H9 (cell line): ENCODE data around the gene ANO10. TPM values are rescaled to one million over a fixed set of nuclear protein-coding genes. Genes with fewer than 3 reads are reported as not detected.

Experiments
- DNase-seq: peaks from one replicate; pipeline ENCODE4 v3.0.0-alpha.2; 2017
- H2AFZ ChIP-seq: one replicate; pipeline ENCODE4 v1.6.1; 2013; ENCODE audit warnings: mild to moderate bottlenecking, low read length, control low read depth, moderate library complexity
- H2AK5ac ChIP-seq: 2 replicates; pipeline ENCODE4 v1.6.1; 2013; ENCODE audit warnings: low read length, control low read depth, mixed read lengths; ENCODE audit not compliant: insufficient read length
- H2BK120ac ChIP-seq: one replicate; pipeline ENCODE4 v1.6.1; 2013; ENCODE audit warnings: low read depth, mild to moderate bottlenecking, low read length, control low read depth, inconsistent platforms; ENCODE audit not compliant: poor library complexity, severe bottlenecking
- H2BK12ac ChIP-seq: 2 replicates; pipeline ENCODE4 v1.6.1; 2013; ENCODE audit warnings: low read length, control low read depth, mixed read lengths, low read depth; ENCODE audit not compliant: insufficient read length
- H2BK15ac ChIP-seq: 2 replicates; pipeline ENCODE4 v1.6.1; 2013; ENCODE audit warnings: low read depth, low read length, control low read depth
- H2BK20ac ChIP-seq: one replicate; pipeline ENCODE4 v1.6.1; 2013; ENCODE audit warnings: low read depth, mild to moderate bottlenecking, low read length, control low read depth, inconsistent platforms; ENCODE audit not compliant: poor library complexity, severe bottlenecking
- H2BK5ac ChIP-seq: 2 replicates; pipeline ENCODE4 v1.6.1; 2013; ENCODE audit warnings: low read length, control low read depth, mixed read lengths; ENCODE audit not compliant: insufficient read length
- H3K14ac ChIP-seq: 2 replicates; pipeline ENCODE4 v1.6.1; 2013; ENCODE audit warnings: low read length, control low read depth; ENCODE audit not compliant: insufficient read depth
- H3K18ac ChIP-seq: 2 replicates; pipeline ENCODE4 v1.6.1; 2013; ENCODE audit warnings: low read depth, mild to moderate bottlenecking, mixed read lengths, low read length, control low read depth; ENCODE audit not compliant: insufficient read length
- H3K23ac ChIP-seq: 2 replicates; pipeline ENCODE4 v1.6.1; 2013; ENCODE audit warnings: low read length, control low read depth, mixed read lengths, low read depth; ENCODE audit not compliant: insufficient read length
- H3K23me2 ChIP-seq: 2 replicates; pipeline ENCODE4 v1.6.1; 2013; ENCODE audit warnings: low read depth, mild to moderate bottlenecking, mixed read lengths, low read length, control low read depth; ENCODE audit not compliant: insufficient read length, poor library complexity, severe bottlenecking
- H3K27ac ChIP-seq: 2 replicates; pipeline ENCODE4 v1.5.1; 2013; ENCODE audit warnings: low read length, control low read depth, mixed read lengths, low read depth; ENCODE audit not compliant: insufficient read length
- H3K27me3 ChIP-seq: 2 replicates; pipeline ENCODE4 v1.6.1; 2013; ENCODE audit warnings: low read length, control low read depth, inconsistent platforms; ENCODE audit not compliant: insufficient read depth
- H3K4ac ChIP-seq: 2 replicates; pipeline ENCODE4 v1.6.1; 2013; ENCODE audit warnings: low read depth, mild to moderate bottlenecking, control low read depth, inconsistent platforms, low read length, moderate library complexity
- H3K4me1 ChIP-seq: 2 replicates; pipeline ENCODE4 v1.6.1; 2013; ENCODE audit warnings: low read length, control low read depth, inconsistent platforms; ENCODE audit not compliant: insufficient read depth
- H3K4me2 ChIP-seq: 2 replicates; pipeline ENCODE4 v1.6.1; 2013; ENCODE audit warnings: low read length, control low read depth, mixed read lengths; ENCODE audit not compliant: insufficient read length, insufficient read depth
- H3K56ac ChIP-seq: 2 replicates; pipeline ENCODE4 v1.6.1; 2013; ENCODE audit warnings: low read depth, mild to moderate bottlenecking, mixed read lengths, low read length, control low read depth; ENCODE audit not compliant: insufficient read length
- H3K79me1 ChIP-seq: 2 replicates; pipeline ENCODE4 v1.6.1; 2013; ENCODE audit warnings: low read depth, mild to moderate bottlenecking, moderate library complexity, low read length, control low read depth, inconsistent platforms; ENCODE audit not compliant: insufficient read depth, poor library complexity, severe bottlenecking
- H3K79me2 ChIP-seq: 2 replicates; pipeline ENCODE4 v1.6.1; 2013; ENCODE audit warnings: low read length, control low read depth, inconsistent platforms; ENCODE audit not compliant: insufficient read depth
- H3K9ac ChIP-seq: 2 replicates; pipeline ENCODE4 v1.6.1; 2013; ENCODE audit warnings: low read length, control low read depth, mixed read lengths; ENCODE audit not compliant: insufficient read length; ENCODE audit errors: extremely low read depth
- H3K9me3 ChIP-seq: one replicate; pipeline ENCODE4 v1.6.1; 2013; ENCODE audit warnings: low read depth, low read length, inconsistent platforms; ENCODE audit not compliant: control insufficient read depth
- H3T11ph ChIP-seq: one replicate; pipeline ENCODE4 v1.6.1; 2013; ENCODE audit warnings: mild to moderate bottlenecking, low read length, control low read depth, inconsistent platforms
- H4K20me1 ChIP-seq: one replicate; pipeline ENCODE4 v1.6.1; 2013; ENCODE audit not compliant: control insufficient read depth, insufficient read length, insufficient read depth
- H4K5ac ChIP-seq: 2 replicates; pipeline ENCODE4 v1.6.1; 2013; ENCODE audit warnings: low read depth, mild to moderate bottlenecking, mixed read lengths, low read length, control low read depth; ENCODE audit not compliant: insufficient read length
- H4K8ac ChIP-seq: replicated peaks from 2 replicates; pipeline ENCODE4 v1.6.1; 2013; ENCODE audit warnings: low read length, control low read depth, mixed read lengths, low read depth; ENCODE audit not compliant: insufficient read length
- H4K91ac ChIP-seq: 2 replicates; pipeline ENCODE4 v1.6.1; 2013; ENCODE audit warnings: low read depth, mild to moderate bottlenecking, moderate library complexity, mixed read lengths, low read length, control low read depth; ENCODE audit not compliant: insufficient read length
- H3K27ac Mint-ChIP-seq, 3 experiments: 2 replicates in 2 of 3; 3 replicates in 1 of 3; pipeline ENCODE4 v1.8.0; 2020 to 2021; ENCODE audit warnings: mixed read lengths in 3 of 3, mild to moderate bottlenecking in 1 of 3, moderate library complexity in 1 of 3
- H3K27me3 Mint-ChIP-seq: 2 replicates; pipeline ENCODE4 v1.8.0; 2021; ENCODE audit warnings: low read depth, mild to moderate bottlenecking, moderate library complexity, mixed read lengths
- H3K36me3 Mint-ChIP-seq, 3 experiments: 2 replicates in 2 of 3; 3 replicates in 1 of 3; pipeline ENCODE4 v1.8.0; 2020 to 2021; ENCODE audit warnings: low read depth in 3 of 3, mixed read lengths in 3 of 3; ENCODE audit not compliant: insufficient read depth in 1 of 3
- H3K4me1 Mint-ChIP-seq, 2 experiments: 2 replicates each; pipeline ENCODE4 v1.8.0; 2020; ENCODE audit warnings: mixed read lengths in 2 of 2
- H3K4me3 Mint-ChIP-seq, 2 experiments: 2 replicates in 1 of 2; 3 replicates in 1 of 2; pipeline ENCODE4 v1.8.0; 2020 to 2021; ENCODE audit warnings: mild to moderate bottlenecking in 2 of 2, mixed read lengths in 2 of 2, moderate library complexity in 1 of 2
- H3K9me3 Mint-ChIP-seq, 2 experiments: 2 replicates in 1 of 2; 3 replicates in 1 of 2; pipeline ENCODE4 v1.8.0; 2020; ENCODE audit warnings: mild to moderate bottlenecking in 2 of 2, mixed read lengths in 2 of 2, moderate library complexity in 1 of 2
- CTCF ChIP-seq: fragments of 200-600 bp; sonication (generic); conservative IDR thresholded peaks from 3 replicates; pipeline ENCODE4 v1.8.0; 2021; ENCODE audit warnings: antibody characterized with exemption, mild to moderate bottlenecking
- WGBS: extraction: QIAGEN DNeasy Blood & Tissue Kit; methylation state at CpG from one replicate; pipeline ENCODE4 v1.1.7; 2013; ENCODE audit warnings: missing lambda C conversion rate, low lambda C conversion rate, mixed read lengths; ENCODE audit not compliant: insufficient read length; ENCODE audit errors: extremely low coverage; 5-methylcytosine and 5-hydroxymethylcytosine counted together
- total RNA-seq: library from RNA; stranded (reverse); gene quantifications from 2 replicates; pipeline ENCODE4 v1.2.1, GENCODE V29; 2021

ANO10 gene
- total RNA-seq, 1 experiment from 2014 or later = 38.7 TPM

- Histone ChIP-seq H4K8ac (no peak overlapping the region), H2BK20ac (no peak overlapping the region), H3K18ac (no peak overlapping the region), H3K23me2 (no peaks in the 10 kb centered on the region), H4K91ac (no peak overlapping the region), H2AK5ac (no peak overlapping the region), H3K79me2 (no peaks in the 10 kb centered on the region), H3K9me3 (no peaks in the 10 kb centered on the region), H4K20me1 (no peaks in the 10 kb centered on the region), H2BK5ac (no peak overlapping the region), H2AFZ (no peak overlapping the region), H3K14ac (no peak overlapping the region), H3K4me1 (no peaks in the 10 kb centered on the region; the same call in 1 of the 2 replicates), H3K56ac (no peak overlapping the region), H4K5ac (no peak overlapping the region), H3K79me1 (peaks cover 2% of the 10 kb centered on the region), H3K27ac (no peak overlapping the region), H3T11ph (no peak overlapping the region), H2BK12ac (no peak overlapping the region), H3K4me2 (no peak overlapping the region), H2BK120ac (no peak overlapping the region), H2BK15ac (no peak overlapping the region), H3K27me3 (no peaks in the 10 kb centered on the region), H3K4ac (no peak overlapping the region), H3K9ac (no peak overlapping the region), H3K23ac (no peak overlapping the region)
- Mint-ChIP-seq H3K27me3 (no peaks in the 10 kb centered on the region), H3K4me1 (peaks cover 28 to 31% of the 10 kb centered on the region in 2 experiments), H3K4me3 (no peak overlapping the region), H3K9me3 (no peaks in the 10 kb centered on the region; a peak in 1 of 5 replicates), H3K27ac (peak overlapping the region in 1 of 3 experiments; percentile 16; a peak in 1 of 7 replicates), H3K36me3 (peaks cover 0 to 5% (median 4%) of the 10 kb centered on the region in 3 experiments; a peak in 4 of 7 replicates)
- DNase-seq = no peak
- no peak for TF ChIP-seq CTCF
- WGBS = no CpG with 5 or more reads among the region's 3 CpGs
These were observed 302.0 kb downstream of the ANO10 start for GRCh38 chr3:43319794-43320193.
